HepG2 (cell line): Measurements from ENCODE around the gene VTN. TPM values are rescaled to one million over a fixed set of nuclear protein-coding genes. Genes with fewer than 3 reads are reported as not detected.
A peak's percentile ranks its signal among the peaks of the same experiment; 100 is the strongest.

Experiments
- CENPBD1 ChIP-seq: sonication (generic); formaldehyde crosslinking; IDR thresholded peaks from 2 replicates; pipeline ENCODE4 v1.8.0; 2022; ENCODE audit warnings: missing genetic modification reagents, low read depth, mild to moderate bottlenecking, borderline replicate concordance
- CERS6 ChIP-seq: sonication (generic); formaldehyde crosslinking; IDR thresholded peaks from 2 replicates; pipeline ENCODE4 v1.5.0; 2020; ENCODE audit warnings: missing genetic modification reagents
- GTF3A ChIP-seq: sonication (generic); formaldehyde crosslinking; conservative IDR thresholded peaks from 2 replicates; pipeline ENCODE4 v1.4.0; 2020; ENCODE audit warnings: mild to moderate bottlenecking, missing genetic modification reagents
- HCFC1 ChIP-seq: fragments of 150-350 bp; IDR thresholded peaks from 2 replicates; pipeline ENCODE4 v1.6.1; 2014; ENCODE audit warnings: low read depth, low read length
- HDAC2 ChIP-seq: sonication (generic); formaldehyde crosslinking; IDR thresholded peaks from 2 replicates; pipeline ENCODE4 v1.4.0; 2020; ENCODE audit warnings: missing genetic modification reagents
- HOXA5 ChIP-seq: sonication (generic); formaldehyde crosslinking; IDR thresholded peaks from 2 replicates; pipeline ENCODE4 v1.4.0; 2020; ENCODE audit warnings: missing genetic modification reagents
- KDM5B ChIP-seq: sonication (generic); formaldehyde crosslinking; IDR thresholded peaks from 2 replicates; pipeline ENCODE4 v1.4.0; 2020; ENCODE audit warnings: missing genetic modification reagents, mild to moderate bottlenecking, borderline replicate concordance
- LCORL ChIP-seq, 2 experiments: fragments of 450-650 bp in 1 of 2; sonication (generic) in 1 of 2; formaldehyde crosslinking in 1 of 2; IDR thresholded peaks; 2 replicates each; pipeline versions ENCODE4 v1.5.0 to v1.6.1; 2017 to 2020; ENCODE audit warnings: antibody characterized with exemption in 1 of 2, missing genetic modification reagents in 1 of 2
- MAFK ChIP-seq, 2 experiments: IDR thresholded peaks in 1 of 2; conservative IDR thresholded peaks in 1 of 2; 2 replicates each; pipeline ENCODE4 v1.6.1; 2011; ENCODE audit warnings: improper control_type of control experiment in 2 of 2, low read length in 2 of 2
- PHF21A ChIP-seq: sonication (generic); formaldehyde crosslinking; IDR thresholded peaks from 2 replicates; pipeline ENCODE4 v1.5.0; 2020; ENCODE audit warnings: mild to moderate bottlenecking, missing genetic modification reagents
- PHF8 ChIP-seq: sonication (generic); formaldehyde crosslinking; IDR thresholded peaks from 2 replicates; pipeline ENCODE4 v1.5.0; 2020; ENCODE audit warnings: missing genetic modification reagents
- PREB ChIP-seq: sonication (generic); formaldehyde crosslinking; IDR thresholded peaks from 2 replicates; pipeline ENCODE4 v1.4.0; 2020; ENCODE audit warnings: missing genetic modification reagents
- REL ChIP-seq: sonication (generic); formaldehyde crosslinking; conservative IDR thresholded peaks from 2 replicates; pipeline ENCODE4 v1.8.0; 2022; ENCODE audit warnings: mild to moderate bottlenecking, missing genetic modification reagents, moderate library complexity
- SKI ChIP-seq: fragments of 450-650 bp; IDR thresholded peaks from one replicate; pipeline ENCODE4 v1.6.1; 2018; ENCODE audit warnings: mild to moderate bottlenecking; ENCODE audit not compliant: partially characterized antibody
- TIGD3 ChIP-seq: sonication (generic); formaldehyde crosslinking; IDR thresholded peaks from 2 replicates; pipeline ENCODE4 v1.5.1; 2020; ENCODE audit warnings: mild to moderate bottlenecking, missing genetic modification reagents, borderline replicate concordance
- ZIK1 ChIP-seq: sonication (generic); formaldehyde crosslinking; IDR thresholded peaks from 2 replicates; pipeline ENCODE4 v1.5.0; 2020; ENCODE audit warnings: mild to moderate bottlenecking, low read depth, missing genetic modification reagents, borderline replicate concordance
- ZNF280B ChIP-seq: sonication (generic); formaldehyde crosslinking; IDR thresholded peaks from 2 replicates; pipeline ENCODE4 v1.5.0; 2020; ENCODE audit warnings: missing genetic modification reagents, mild to moderate bottlenecking, borderline replicate concordance
- ZNF3 ChIP-seq: IDR thresholded peaks from 2 replicates; pipeline ENCODE4 v1.7.0; 2017; ENCODE audit warnings: inconsistent platforms
- ZNF331 ChIP-seq: sonication (generic); formaldehyde crosslinking; IDR thresholded peaks from 2 replicates; pipeline ENCODE4 v1.4.0; 2020; ENCODE audit warnings: missing genetic modification reagents
- ZNF354B ChIP-seq: sonication (generic); formaldehyde crosslinking; IDR thresholded peaks from 2 replicates; pipeline ENCODE4 v1.8.0; 2022; ENCODE audit warnings: mild to moderate bottlenecking, missing genetic modification reagents
- polyA plus RNA-seq, 8 experiments: library from polyadenylated mRNA; depleted of rRNA in 3 of 8; stranded (reverse) in 7 of 8; unstranded in 1 of 8; fragments of >200 nt; fragmentation: Illumina TruSeq in 4 of 8; extraction: Trizol in 4 of 8; gene quantifications; 2 replicates each; pipeline versions ENCODE4 v1.2.1 to v1.2.3, GENCODE V29; 2011 to 2016; ENCODE audit warnings: low read depth in 4 of 8, missing spikeins in 1 of 8, mixed read lengths in 1 of 8; ENCODE audit not compliant: insufficient read depth in 1 of 8
- total RNA-seq, 5 experiments: library from RNA; depleted of rRNA; stranded (reverse); fragments of >200 nt; fragmentation: Illumina TruSeq; extraction: Trizol; gene quantifications; 2 replicates each; pipeline ENCODE4 v1.2.3, GENCODE V29; 2016; ENCODE audit warnings: low read depth in 1 of 5
- TF ChIP-seq, protein P1 (sequence below): sonication (generic); formaldehyde crosslinking; IDR thresholded peaks from 2 replicates; pipeline ENCODE4 v1.9.0; 2021; ENCODE audit warnings: missing genetic modification reagents, borderline replicate concordance

Gene VTN
- total and polyA plus RNA-seq, 2 of the 13 experiments (the other 11 are each of a cell fraction or from before 2014, with no cell fraction given) = 108 to 131 TPM

DNA sequence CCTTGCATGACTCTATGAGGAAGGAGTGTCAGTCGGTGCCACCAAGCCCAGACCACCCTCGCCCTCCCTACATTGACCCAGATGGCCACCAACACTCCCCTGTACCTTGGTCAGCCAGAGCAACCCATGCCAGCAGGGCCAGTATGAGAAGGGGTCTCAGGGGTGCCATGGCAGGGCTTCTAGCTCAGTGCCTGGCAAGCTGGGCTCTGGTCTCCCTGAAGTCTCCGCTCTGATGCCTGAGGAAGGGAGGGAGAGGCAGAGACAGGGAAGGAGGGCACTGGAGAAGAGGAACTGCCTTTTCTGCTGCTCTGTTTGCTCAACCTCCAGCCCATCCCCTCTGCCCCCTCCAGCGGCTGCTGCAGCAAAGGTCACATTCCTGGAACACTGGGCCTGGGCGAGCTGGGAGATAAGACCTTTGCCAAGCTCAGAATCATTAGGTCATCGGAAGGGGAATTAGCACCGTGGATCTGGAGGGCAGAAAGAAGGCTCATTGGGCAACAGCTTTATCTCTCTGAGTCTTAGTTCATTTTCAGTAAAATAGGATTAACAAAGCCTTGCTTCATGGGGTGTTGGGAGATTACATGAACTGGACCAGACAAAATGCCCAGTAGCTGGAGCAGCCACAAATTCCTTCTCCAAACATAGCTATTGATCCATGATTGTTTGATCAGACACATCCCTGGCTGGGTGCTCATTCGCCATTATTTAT, at the start of gene VTN (continued):
- TF ChIP-seq CENPBD1 (CRISPR knock-in tag) (no peak), LCORL (IDR thresholded peaks at IDR 0.05) (peak; percentile 63), LCORL (CRISPR knock-in tag; IDR thresholded peaks at IDR 0.05) (peak; percentile 97), ZNF354B (no peak), ZIK1 (CRISPR knock-in tag) (peak; percentile 50; the same call in 1 of the 2 replicates), GTF3A (CRISPR knock-in tag) (0 out of 2 replicates have a peak, but pooled peaks have one; percentile 75), SKI (peak; percentile 95), PREB (CRISPR knock-in tag) (no peak), ZNF280B (no peak; the same call in 1 of the 2 replicates), HDAC2 (CRISPR knock-in tag) (peak; percentile 93), MAFK (conservative IDR thresholded peaks at IDR 0.05 in 1 of 2, IDR thresholded peaks at IDR 0.05 in 1 of 2; ENCODE audit: low read length in 2 of 2) (no peak), PHF8 (CRISPR knock-in tag) (no peak; the same call in none of the 2 replicates), HCFC1 (no peak), REL (CRISPR knock-in tag) (no peak), PHF21A (CRISPR knock-in tag) (peak; percentile 97), CERS6 (CRISPR knock-in tag) (no peak), ZNF331 (CRISPR knock-in tag) (no peak), ZNF3 (CRISPR knock-in tag) (no peak), HOXA5 (CRISPR knock-in tag) (peak; percentile 77), TIGD3 (CRISPR knock-in tag) (no peak), KDM5B (CRISPR knock-in tag) (peak; percentile 84; the same call in 1 of the 2 replicates)
- TF ChIP-seq, protein P1, sequence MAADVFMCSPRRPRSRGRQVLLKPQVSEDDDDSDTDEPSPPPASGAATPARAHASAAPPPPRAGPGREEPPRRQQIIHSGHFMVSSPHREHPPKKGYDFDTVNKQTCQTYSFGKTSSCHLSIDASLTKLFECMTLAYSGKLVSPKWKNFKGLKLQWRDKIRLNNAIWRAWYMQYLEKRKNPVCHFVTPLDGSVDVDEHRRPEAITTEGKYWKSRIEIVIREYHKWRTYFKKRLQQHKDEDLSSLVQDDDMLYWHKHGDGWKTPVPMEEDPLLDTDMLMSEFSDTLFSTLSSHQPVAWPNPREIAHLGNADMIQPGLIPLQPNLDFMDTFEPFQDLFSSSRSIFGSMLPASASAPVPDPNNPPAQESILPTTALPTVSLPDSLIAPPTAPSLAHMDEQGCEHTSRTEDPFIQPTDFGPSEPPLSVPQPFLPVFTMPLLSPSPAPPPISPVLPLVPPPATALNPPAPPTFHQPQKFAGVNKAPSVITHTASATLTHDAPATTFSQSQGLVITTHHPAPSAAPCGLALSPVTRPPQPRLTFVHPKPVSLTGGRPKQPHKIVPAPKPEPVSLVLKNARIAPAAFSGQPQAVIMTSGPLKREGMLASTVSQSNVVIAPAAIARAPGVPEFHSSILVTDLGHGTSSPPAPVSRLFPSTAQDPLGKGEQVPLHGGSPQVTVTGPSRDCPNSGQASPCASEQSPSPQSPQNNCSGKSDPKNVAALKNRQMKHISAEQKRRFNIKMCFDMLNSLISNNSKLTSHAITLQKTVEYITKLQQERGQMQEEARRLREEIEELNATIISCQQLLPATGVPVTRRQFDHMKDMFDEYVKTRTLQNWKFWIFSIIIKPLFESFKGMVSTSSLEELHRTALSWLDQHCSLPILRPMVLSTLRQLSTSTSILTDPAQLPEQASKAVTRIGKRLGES (CRISPR knock-in tag) = no peak
